Measurements from ENCODE around the gene MAP3K21.

GRCh38 chr1:233427907-233428306, 100.4 kb downstream of the MAP3K21 start:
- no peak for TF ChIP-seq POLR2AphosphoS5 (IDR thresholded peaks at IDR 0.05)
- no peak for TF ChIP-seq CTCF (IDR thresholded peaks at IDR 0.05; ENCODE audit: poor library complexity, severe bottlenecking)

All from neural cell (in vitro differentiated cells).